ENCODE data around the gene TMEM120B.
"Not testable (repeated sequence)": the region's sequence is repeated elsewhere in the genome, so short reads cannot be mapped to it uniquely, and the experiment has no call there.

GRCh38 chr12:121758536-121758935 is 46.0 kb downstream of the TMEM120B start:
- not testable (repeated sequence) for TF ChIP-seq CTCF (conservative IDR thresholded peaks at IDR 0.05; ENCODE audit: low read depth, low read length); EZH2 (IDR thresholded peaks at IDR 0.05; ENCODE audit: borderline replicate concordance, low read depth, low read length, poor library complexity, severe bottlenecking)

All from A673 (cell line).